DMS53 treated with DMSO at 0.1 percent for 48 hours (cell line): ENCODE results near the gene CSRNP3.
"Not testable (repeated sequence)": the region's sequence is repeated elsewhere in the genome, so short reads cannot be mapped to it uniquely, and the experiment has no call there.

ENCODE experiments used
- DNase-seq: peaks from one replicate; lab custom pipeline; 2025; ENCODE audit not compliant: unreplicated experiment; lab: John Stamatoyannopoulos, UW

CSRNP3 gene

GRCh38 chr2:165584126-165584654 is 114.7 kb downstream of the CSRNP3 start:
- peak; percentile 23 for DNase-seq

GRCh38 chr2:165586019-165586418 is 116.5 kb downstream of the CSRNP3 start:
- DNase-seq: no peak

GRCh38 chr2:165587335-165587938 is 117.9 kb downstream of the CSRNP3 start:
- no peak for DNase-seq

- not testable (repeated sequence) for DNase-seq
Observed at GRCh38 chr2:165590999-165591398, 121.5 kb downstream of the CSRNP3 start.

GRCh38 chr2:165593081-165593480 is 123.6 kb downstream of the CSRNP3 start:
- no peak for DNase-seq

- no peak for DNase-seq
Observed at GRCh38 chr2:165594231-165594934, 124.9 kb downstream of the CSRNP3 start.

- no peak for DNase-seq
Observed at GRCh38 chr2:165594935-165595255, 125.4 kb downstream of the CSRNP3 start.

- DNase-seq: no peak
Observed at GRCh38 chr2:165596788-165597187, 127.3 kb downstream of the CSRNP3 start.

- DNase-seq: no peak
Observed at GRCh38 chr2:165601065-165601830, 131.8 kb downstream of the CSRNP3 start.

- DNase-seq: no peak
Observed at GRCh38 chr2:165601928-165602521, 132.5 kb downstream of the CSRNP3 start.

GRCh38 chr2:165609672-165610071 is 140.2 kb downstream of the CSRNP3 start:
- DNase-seq: no peak

GRCh38 chr2:165610591-165611029 is 141.1 kb downstream of the CSRNP3 start:
- no peak for DNase-seq

GRCh38 chr2:165617741-165618481 is 148.4 kb downstream of the CSRNP3 start:
- no peak for DNase-seq

GRCh38 chr2:165618806-165619205 is 149.3 kb downstream of the CSRNP3 start:
- no peak for DNase-seq

- peak; percentile 55 for DNase-seq
Observed at GRCh38 chr2:165621086-165621560, 151.6 kb downstream of the CSRNP3 start.

- no peak for DNase-seq
Observed at GRCh38 chr2:165623161-165623560, 153.7 kb downstream of the CSRNP3 start.

- DNase-seq: no peak
Observed at GRCh38 chr2:165623783-165624469, 154.4 kb downstream of the CSRNP3 start.

GRCh38 chr2:165624470-165624800 is 154.9 kb downstream of the CSRNP3 start:
- no peak for DNase-seq

- no peak for DNase-seq
Observed at GRCh38 chr2:165627470-165627869, 158.0 kb downstream of the CSRNP3 start.

GRCh38 chr2:165629776-165630175 is 160.3 kb downstream of the CSRNP3 start:
- no peak for DNase-seq
